Thyroid gland (tissue), 4 donors: Measurements from ENCODE around the gene SEC11A.

Experiments
- CTCF ChIP-seq, 6 experiments: fragments of 200-600 bp in 3 of 6; fragments of 450-650 bp in 3 of 6; sonication (generic) in 3 of 6; IDR thresholded peaks; one replicate each; pipeline ENCODE4 v1.5.1; 2016 to 2019; ENCODE audit warnings: antibody characterized with exemption in 6 of 6, mild to moderate bottlenecking in 2 of 6, inconsistent platforms in 1 of 6, moderate library complexity in 1 of 6
- POLR2A ChIP-seq, 2 donors: fragments of 450-650 bp; IDR thresholded peaks; one replicate each; pipeline ENCODE4 v1.6.1; 2017; ENCODE audit warnings: antibody characterized with exemption in 2 of 2, mild to moderate bottlenecking in 2 of 2, moderate library complexity in 1 of 2

GRCh38 chr15:84752700-84753099 lies 36.8 kb upstream of the SEC11A start:
- no peak for TF ChIP-seq CTCF (IDR thresholded peaks at IDR 0.05)
- TF ChIP-seq POLR2A (IDR thresholded peaks at IDR 0.05): no peak
